GM19240 (cell line): ENCODE data around the gene C19orf25.
"Not testable (repeated sequence)": the region's sequence is repeated elsewhere in the genome, so short reads cannot be mapped to it uniquely, and the experiment has no call there.

Experiments
- DNase-seq: peaks from one replicate; pipeline ENCODE4 v3.0.0; 2011; ENCODE audit warnings: low spot score; ENCODE audit not compliant: insufficient read length

Gene C19orf25

DNA sequence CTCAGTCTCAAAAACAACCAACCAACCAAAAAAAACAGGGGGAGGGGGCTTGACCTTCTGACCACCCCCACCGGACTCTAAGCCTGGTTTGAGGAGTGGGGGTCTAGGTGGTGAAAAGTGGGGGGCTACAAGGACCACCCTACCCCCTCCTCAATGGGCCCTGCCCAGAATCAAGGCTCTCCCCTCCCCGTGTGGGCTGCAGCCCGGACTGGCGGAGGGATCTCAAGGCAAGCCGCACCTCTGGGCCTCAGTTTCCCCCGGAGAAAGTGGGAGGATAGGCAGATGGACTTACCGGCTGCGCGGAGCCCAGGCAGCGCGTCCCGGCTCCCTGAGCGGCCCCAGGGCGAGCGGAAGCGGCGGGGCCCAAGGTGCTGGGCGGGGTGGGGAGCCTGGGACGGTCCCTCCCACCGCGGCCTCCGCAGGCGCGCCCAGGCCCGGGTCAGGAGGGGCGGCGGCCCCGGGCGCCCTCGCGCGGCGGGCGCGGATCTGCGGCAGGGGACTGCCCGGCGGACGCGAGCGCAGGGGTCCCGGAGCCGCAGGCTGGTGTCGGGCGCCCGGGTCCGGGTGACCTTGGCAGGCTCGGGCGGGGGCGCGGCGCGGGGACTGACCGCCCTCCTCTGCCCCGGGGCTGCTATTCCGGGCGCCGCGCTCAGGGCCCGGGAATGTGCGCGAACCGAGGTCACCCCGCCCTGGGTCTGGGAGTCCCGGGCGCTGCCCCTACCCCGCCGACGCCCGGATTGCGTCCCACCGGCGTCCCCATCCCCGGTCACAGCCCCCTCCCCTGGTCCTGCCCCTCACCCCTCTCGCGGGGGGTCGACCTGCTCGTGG lies 33.9 kb upstream of the C19orf25 start, which contains the start of gene ADAMTSL5:
Gene ADAMTSL5, minus strand, starts transcription at position 349 of the 828 bp plus-strand sequence. CDS start 2,076 bp downstream, outside the sequence.
- peak; percentile 64 for DNase-seq

DNA sequence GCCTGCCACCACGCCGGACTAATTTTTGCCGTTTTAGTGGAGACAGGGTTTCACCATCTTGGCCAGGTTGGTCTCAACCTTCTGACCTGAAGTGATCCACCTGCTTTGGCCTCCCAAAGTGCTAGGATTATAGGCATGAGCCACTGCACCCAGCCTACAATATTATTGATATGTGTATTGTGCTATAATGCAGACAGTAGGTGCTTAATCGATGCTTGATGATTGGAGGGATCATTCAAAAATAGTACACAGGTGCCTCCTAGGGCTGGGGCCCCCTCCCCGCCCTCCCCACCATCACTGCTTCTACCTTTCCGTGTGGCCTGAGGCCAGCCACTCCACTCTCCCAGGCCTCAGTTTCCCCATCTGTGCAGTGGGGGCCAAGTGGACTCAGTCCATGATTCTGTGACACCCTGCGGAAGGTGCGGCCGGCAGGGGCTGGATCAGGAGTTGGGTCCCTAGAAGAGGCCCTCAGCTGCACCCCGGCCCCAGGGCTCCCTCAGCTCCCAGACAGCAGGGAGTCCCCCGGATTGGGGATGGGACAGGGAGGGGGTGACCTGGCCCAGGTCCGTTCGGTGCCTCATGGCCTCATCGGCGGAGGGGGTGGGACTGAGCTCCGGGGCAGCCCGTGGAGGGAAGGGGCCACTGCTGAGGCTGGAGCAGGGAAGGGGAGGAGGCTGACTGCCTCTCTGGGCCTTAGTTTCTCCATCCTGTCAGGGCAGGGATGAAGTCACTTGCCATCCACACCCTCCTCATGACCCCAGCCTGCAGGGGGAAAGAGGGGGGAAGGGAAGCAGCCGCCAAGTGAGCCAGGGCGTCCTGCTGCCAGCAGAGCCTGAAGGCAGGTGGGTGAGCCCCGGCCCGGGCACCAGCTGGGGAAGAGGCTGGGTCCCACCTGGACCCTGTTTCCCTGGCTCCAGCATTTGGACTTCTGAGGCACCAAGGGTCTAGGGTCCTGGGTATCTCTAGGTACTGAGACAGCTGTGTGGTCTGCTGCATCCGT lies 32.6 kb upstream of the C19orf25 start:
- DNase-seq, result no peak

DNA sequence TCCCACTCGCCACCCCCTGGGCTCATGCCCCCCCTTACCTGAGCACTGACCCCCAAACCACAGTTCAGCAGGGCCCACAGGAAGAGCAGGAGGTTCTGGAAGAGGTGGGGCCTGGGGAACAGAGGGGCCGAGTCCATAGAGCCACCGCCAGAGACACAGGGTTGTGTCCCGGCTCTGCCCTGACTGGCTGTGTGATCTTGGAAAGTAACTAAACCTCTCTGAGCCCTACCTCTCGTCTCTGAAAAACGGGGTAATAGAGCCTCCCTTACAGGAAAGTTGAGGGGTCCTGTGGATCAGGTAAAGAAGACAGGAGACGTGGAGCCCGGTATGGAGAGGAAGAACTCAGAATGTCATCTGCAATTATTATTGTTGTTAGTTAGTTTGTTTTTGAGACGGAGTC lies 31.8 kb upstream of the C19orf25 start:
- no peak for DNase-seq

DNA sequence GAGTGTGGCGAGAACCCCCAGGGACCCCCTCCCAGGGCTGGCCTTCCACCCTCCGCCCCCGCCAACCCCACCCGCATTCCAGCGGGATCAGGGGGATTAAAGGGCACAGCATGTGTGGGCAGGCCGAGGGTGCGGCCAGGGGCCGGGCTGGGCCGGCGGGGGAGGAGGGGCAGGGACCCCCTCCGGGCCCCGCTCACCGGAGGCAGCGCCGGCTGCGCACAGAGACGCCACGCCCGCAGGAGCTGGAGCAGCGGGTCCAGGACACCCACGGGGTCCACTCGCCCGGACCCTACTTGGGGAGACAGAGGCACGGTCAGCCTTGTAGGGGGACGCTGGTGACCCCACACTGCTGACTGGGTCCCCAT lies 31.4 kb upstream of the C19orf25 start:
- no peak for DNase-seq

DNA sequence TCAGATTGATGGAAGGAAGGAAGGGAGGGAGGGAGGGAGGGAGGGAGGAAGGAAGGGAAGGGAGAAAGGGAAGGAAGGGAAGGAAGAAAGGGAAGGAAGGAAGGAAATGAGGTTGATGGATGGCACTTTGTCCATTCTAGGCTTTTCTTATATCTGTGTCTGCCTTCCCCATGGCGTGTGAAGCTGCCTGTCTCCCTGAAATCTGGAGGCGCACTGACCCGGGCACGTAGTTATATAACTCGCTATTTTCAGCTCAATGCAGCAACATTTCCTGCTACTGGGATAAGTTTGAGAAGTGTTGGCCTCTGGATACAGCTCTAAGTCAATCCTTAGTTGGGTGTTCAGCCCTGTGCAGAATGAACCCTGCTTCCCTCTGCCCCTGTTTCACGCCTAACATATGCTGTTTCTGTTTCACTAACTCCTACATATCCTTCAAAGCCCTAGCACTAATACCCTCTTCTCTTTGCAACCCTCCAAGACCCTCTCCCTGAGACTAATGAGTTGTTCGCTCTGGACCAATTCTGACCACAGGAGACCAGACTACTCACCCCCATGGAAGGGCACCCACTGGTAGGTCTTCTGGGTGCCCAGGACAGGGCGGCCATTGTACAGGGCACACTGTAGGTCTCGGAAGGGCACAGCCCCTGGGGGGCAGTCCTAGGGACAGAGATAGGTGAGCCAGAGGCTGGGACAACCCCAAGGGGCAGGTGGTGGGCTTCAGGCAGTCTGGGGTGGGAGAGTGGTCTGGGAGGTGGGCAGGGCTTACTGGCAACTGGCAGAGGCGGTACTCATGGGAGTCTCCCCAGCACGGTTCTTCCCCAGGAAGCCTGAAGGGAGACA lies 30.8 kb upstream of the C19orf25 start:
- no peak for DNase-seq

DNA sequence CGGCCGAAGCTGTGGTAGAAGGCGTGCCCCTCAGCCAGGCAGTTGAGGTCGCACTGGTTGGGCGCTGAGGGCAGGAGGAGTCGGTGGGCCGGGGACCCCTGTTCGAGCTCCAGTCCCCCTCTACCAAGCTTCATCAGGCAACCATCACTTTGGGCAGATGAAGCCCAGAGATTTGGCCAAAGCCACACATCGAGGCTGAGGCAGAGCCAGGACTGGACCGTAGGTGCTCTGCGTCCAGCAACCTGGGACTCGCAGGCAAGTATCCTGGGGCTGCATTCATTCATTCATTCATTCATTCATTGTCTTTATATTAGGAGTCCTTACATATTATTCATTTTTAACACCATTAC lies 29.5 kb upstream of the C19orf25 start:
- no peak for DNase-seq

DNA sequence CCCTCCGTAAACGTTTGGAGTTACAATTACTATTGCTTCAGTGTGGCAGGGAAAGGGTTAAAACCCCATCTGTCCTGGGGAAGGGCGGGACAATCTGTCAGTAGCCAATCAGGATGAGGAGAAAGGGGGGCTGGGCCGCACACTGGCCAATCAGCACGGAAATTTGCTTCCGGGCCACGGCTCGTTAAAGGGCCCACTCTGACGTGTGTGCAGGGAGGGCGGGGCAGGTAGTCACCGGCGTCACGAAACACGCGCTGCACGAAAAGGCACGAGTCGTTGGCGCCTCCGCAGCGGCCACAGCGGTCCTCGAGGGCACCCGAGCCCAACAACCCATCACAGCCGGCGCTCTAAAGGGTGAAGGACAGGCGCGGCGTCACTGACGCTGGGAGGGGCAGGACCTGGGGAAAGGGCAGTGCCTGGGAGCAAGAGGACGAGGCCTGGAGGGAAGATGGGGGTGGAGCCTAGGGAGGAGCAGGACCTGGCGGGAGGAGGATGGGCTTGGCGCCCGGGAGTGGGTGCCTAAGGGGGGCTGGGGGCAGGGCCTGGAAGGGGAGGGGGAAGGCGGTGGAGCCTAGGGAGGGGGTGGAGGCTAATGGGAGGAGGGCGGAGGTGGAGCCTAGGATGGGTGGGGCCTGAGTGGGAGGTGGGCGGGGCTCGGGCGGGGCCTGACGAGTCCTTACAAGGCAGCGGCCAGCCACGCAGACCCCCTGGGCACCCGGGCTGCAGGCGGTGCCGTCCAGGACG lies 28.9 kb upstream of the C19orf25 start:
- DNase-seq, result peak; percentile 91

DNA sequence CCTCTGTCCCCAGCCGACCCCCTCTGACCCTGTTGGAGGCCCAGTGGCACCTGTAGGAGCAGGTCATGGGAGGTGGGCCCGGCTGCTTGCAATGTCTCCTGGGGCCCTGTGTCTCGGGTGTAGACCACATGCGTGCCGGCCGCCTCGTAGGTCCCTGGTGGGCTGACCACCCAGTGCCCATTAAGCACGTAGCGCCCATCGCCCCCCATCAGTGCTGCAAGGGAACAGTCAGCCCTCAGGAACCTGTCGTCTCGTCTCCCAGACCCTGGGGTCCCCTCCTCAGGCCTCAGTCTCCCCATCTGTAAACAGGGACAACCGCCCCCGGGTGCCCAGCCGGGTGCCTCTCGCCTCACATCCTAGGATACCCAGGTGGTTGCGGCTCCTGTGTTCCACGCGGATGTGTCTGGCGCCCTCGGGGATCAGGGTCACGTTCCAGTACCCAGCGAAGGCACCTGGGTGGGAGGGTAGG lies 28.2 kb upstream of the C19orf25 start:
- no peak for DNase-seq

DNA sequence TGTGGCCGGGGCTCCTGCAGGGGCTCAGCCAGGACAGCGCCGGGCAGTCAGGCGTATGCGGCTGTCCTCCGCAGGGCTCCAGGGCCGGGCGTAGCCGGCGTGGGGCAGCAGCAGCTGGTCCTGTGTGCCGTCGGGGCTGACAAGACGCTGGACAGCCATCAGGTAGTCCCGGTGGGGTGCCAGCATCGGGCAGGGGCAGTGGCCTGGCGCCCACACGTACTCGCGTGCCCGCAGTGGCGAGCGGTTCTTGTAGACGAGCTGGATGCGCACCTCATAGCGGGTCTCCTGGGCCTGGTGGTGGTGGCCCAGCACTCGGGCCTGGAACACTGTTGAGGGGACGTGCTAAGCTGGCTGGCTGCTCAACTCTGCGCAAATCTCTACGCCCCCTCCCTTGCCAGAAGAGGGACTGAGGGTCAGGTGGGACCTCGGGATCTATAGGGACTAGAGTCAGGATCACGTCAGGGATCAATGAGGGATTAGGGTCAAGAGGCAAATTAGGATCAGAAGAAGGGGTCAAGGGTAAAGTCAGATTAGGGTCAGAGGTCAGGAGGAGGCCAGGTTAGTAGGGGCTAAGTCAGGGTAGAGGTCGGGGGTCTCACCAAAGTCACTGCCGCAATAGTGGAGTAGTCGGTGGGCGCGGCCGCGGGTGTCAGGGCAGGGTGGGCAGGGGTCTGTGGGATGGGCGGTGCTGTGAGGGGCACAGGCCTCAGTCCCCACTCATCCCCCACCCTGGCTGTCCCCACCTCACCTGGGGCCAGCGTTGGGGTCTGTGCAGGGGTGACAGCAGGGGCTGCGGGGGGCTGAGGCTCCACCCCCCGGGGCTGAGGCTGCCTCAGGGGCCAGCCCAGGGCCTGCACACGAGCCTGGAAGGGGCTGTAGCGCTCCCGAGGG lies 27.2 kb upstream of the C19orf25 start:
- DNase-seq, result no peak

DNA sequence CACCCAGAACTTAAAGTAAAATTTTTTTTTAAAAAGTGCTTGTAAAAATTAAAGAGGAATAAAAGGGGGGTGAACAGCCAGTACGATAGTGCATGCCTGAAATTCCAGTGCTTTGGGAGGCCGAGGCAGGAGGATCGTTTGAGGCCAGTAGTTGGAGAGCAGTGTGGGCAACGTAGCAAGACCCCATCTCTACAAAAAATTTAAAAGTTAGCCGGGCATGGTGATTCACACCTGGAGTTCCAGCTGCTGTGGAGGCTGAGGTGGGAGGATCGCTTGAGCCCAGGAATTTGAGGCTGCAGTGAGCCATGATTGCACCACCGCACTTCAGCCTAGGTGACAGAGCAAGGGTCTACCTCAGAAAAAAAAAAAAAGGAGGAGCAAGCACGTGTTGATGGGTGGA lies 26.0 kb upstream of the C19orf25 start:
- no peak for DNase-seq

DNA sequence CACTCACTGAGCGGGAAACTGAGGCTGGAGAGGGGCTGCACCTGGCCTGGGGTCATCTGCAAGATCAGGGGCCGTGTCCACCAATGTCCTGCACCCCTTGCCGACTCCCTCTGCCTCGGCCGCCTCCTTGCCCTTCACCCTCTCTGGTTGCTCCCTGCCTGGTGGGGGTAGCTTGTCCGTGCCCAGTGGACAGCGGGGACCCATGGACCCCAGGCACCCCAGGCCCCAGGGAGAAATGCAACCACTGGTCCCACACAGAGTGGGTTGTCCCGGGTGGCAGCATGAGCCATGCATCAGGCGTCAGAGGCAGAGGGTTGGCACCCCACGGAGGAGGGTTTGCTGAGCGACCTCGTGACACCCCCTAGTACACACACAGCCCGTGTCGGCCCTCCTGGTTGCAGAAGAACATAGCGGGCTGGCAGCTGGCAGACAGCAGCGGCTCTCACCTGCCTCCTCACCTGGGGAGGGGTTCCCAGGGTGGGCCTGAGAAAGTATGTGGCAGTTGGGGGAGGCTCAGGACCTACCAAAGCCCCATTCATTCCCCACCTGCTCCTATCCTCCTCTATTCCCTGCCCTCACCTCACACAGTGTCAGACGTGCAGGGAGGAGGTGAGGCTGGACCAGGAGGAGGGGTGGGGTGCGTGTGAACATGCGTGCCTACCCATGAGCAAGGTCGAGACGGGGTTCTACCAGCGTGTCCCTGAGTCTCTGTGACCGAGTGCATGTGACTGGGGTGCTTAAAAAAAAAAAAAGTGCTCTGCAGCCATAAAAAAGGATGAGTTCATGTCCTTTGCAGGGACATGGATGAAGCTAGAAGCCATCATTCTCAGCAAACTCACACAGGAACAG lies 25.1 kb upstream of the C19orf25 start:
- DNase-seq, result no peak

DNA sequence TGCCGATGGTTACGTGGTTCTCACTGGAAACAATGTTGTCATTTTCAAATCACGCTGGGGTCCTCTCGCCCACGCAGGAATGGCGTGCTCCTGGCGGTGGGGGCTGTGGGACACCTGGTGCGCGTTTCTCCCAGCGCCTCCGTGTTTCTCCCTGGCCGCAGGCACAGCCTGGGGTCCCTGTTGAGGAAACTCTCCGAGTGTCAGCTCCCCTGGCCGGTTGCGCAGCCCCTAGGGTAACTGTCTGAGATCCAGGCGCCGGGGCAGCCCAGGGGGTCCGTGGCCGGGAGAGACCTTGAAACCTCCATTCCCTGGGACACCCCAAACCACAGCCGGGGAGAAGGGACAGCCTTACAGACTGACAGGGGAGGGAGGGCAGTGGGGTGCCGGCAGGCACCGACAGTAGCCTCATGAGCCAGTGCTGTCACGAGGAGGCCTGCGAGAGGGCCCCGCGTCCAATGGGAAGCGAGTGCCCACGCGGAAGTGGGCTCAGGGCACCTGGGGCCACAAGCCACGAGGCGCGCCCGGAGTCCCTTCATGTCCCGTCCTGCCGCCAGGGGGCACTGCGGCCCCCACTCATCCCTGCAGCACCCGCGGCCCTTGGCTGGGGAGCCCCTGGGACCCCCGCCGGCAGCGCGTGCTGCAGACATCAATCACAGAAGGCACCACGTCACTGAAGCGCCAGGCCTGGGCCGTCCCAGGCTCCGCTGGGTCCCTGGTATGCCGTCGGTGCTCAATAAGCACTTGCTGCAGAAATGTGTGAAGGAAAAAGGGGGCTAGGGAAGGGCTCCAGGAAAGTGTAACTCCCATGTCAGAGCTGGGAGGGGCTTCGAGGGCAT lies 24.3 kb upstream of the C19orf25 start:
- DNase-seq, result no peak

DNA sequence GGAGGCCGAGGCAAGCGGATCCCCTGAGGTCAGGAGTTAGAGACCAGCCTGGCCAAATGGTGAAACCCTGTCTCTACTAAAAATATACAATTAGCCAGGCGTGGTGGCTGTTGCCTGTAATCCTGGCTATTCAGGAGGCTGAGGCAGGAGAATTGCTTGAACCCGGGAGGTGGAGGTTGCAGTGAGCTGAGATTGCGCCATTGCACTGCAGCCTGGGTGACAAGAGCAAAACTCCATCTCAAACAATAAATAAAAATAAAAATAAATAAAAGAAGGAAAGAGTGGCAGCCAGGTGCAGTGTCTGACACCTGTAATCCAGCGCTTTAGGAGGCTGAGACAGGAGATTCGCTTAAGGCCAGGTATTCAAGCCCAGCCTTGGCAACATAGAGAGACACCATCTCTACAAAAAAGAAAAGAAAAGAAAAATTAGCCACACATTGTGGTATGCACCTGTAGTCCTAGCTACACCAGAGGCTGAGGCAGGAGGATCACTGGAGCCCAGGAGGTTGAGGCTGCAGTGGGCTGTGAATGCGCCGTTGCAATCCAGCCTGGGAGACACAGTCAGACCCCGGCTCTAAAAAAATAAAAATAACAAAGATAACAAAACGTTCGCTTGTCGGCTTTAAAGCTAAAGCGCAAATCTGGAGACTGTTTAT lies 23.5 kb upstream of the C19orf25 start:
- DNase-seq, result no peak

DNA sequence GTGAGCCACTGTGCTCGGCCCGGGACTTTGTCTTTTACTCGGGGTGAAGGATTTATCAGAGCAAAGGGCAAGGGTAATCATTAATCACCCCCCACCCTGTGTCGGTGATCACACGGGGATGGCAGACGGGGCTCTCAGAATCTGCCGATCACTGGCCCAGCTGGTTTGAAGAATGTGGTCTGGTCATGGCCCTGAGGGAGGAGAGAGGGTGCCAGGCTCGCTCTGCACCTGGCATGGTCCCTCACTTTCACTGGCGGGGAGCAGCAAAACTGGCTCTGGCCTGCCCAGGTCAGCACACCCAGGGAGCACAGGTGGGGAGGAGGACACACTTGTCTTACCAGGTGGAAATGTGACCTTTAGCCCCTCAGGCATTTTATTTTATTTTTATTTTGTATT lies 22.2 kb upstream of the C19orf25 start:
- DNase-seq, result no peak

DNA sequence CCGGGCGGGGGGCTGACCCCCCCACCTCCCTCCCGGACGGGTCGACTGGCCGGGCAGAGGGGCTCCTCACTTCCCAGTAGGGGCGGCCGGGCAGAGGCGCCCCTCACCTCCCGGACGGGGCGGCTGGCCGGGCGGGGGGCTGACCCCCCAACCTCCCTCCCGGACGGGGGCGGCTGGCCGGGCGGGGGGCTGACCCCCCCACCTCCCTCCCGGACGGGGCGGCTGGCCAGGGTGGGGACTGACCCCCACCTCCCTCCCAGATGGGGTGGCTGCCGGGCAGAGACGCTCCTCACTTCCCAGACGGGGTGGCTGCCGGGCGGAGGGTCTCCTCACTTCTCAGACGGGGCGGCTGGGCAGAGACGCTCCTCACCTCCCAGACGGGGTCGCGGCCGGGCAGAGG lies 20.2 kb upstream of the C19orf25 start:
- not testable (repeated sequence) for DNase-seq

DNA sequence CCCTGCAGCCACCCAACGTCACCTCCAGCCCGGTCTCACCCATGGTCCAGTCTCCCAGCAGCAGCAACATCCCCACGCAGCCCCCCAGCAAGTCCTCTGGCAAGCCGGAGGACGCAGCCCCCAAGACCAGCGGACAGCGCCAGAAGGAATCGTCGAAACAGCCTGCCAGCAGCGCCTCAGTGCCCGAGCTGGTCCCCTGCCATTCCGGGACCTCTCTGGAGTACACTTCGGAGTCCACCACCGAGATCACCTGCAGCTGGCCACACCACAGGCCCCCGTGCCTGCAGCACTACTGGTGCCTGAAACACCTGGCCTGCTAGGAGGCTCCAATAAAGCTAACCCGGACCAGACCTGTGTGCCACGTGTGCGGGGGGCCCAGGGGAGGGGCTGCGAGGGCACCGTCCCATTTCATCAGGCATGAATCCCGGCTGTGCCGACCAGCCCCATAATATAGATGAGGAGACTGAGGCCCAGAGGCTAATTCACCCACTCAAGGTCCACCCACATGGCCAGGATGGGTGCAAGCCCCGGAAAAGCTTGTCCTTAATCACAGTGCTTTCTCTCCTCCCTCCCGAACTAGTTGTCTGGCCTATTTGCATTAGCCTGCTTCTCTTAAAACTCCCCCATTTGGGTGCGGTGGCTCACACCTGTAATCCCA lies 18.7 kb upstream of the C19orf25 start:
- no peak for DNase-seq
